Fibroblast of pulmonary artery (primary cell): ENCODE data around the gene CREB3L1.

Experiments
- DNase-seq: peaks from one replicate; pipeline ENCODE4 v3.0.0-alpha.2; 2010; ENCODE audit warnings: low read depth
- H3K4me3 ChIP-seq: replicated peaks from 2 replicates; pipeline ENCODE4 v1.5.1; 2011; ENCODE audit warnings: low read depth, mild to moderate bottlenecking, control low read depth, low read length, moderate library complexity
- TF ChIP-seq, protein P1 (sequence below): IDR thresholded peaks from 2 replicates; pipeline ENCODE4 v1.5.1; 2011; ENCODE audit warnings: mild to moderate bottlenecking, control low read depth, low read length, inconsistent platforms; ENCODE audit errors: missing control alignments

The CREB3L1 gene

DNA sequence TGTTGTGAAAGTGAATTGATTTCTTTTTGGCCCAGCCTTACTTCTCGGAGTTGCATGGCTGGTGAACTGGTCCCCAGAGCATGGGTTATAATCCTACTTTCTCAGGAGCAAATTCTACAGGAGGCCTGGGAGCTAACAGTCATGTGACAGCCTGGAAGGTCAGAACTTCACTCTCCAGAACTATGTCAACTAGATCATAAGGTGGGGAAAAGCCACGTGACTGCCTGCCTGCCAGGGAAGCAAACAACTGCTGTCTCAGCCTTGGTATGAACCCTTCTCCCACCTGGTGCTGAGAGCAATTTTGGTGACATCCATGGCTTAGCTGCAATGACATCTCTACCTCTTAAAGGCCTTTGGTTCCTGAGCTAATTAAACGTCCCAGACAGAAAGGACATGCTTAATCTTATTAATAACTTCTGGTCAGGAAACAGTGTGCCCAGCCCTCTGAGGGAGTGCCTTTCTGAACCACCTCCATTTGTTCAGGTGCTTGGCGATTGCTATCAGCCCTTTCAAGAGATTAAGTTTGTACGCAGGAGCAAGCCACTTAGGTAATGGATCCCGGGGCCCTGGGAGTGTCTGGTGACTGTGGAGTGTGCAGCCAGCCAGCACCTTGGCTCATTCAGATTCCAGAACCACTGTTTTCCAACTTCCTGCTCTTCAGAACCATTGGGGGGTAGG, 1.4 kb upstream of the CREB3L1 start:
- TF ChIP-seq, protein P1, sequence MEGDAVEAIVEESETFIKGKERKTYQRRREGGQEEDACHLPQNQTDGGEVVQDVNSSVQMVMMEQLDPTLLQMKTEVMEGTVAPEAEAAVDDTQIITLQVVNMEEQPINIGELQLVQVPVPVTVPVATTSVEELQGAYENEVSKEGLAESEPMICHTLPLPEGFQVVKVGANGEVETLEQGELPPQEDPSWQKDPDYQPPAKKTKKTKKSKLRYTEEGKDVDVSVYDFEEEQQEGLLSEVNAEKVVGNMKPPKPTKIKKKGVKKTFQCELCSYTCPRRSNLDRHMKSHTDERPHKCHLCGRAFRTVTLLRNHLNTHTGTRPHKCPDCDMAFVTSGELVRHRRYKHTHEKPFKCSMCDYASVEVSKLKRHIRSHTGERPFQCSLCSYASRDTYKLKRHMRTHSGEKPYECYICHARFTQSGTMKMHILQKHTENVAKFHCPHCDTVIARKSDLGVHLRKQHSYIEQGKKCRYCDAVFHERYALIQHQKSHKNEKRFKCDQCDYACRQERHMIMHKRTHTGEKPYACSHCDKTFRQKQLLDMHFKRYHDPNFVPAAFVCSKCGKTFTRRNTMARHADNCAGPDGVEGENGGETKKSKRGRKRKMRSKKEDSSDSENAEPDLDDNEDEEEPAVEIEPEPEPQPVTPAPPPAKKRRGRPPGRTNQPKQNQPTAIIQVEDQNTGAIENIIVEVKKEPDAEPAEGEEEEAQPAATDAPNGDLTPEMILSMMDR, result no peak
- no peak overlapping the region for H3K4me3 ChIP-seq

DNA sequence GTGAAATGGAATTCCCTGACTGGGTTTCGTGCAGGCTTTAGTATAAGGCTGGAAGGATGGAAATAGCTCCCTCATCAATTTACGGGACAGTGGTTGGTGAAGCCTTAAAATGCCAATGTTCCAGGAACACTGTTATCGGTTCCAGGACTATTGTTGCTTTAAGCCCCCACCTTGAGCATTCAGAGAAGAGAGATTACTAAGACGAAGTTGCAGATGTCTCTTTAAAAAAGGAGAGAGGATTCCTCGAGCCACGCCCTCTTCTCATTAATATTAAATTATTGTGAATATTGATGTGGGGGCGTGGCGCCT, 195 bp upstream of the CREB3L1 start:
- peak overlapping the region; percentile 96 for H3K4me3 ChIP-seq
- TF ChIP-seq, protein P1, result no peak

More for the DNA sequence above, 1.4 kb upstream of the CREB3L1 start:
- DNase-seq, result no peak

DNA sequence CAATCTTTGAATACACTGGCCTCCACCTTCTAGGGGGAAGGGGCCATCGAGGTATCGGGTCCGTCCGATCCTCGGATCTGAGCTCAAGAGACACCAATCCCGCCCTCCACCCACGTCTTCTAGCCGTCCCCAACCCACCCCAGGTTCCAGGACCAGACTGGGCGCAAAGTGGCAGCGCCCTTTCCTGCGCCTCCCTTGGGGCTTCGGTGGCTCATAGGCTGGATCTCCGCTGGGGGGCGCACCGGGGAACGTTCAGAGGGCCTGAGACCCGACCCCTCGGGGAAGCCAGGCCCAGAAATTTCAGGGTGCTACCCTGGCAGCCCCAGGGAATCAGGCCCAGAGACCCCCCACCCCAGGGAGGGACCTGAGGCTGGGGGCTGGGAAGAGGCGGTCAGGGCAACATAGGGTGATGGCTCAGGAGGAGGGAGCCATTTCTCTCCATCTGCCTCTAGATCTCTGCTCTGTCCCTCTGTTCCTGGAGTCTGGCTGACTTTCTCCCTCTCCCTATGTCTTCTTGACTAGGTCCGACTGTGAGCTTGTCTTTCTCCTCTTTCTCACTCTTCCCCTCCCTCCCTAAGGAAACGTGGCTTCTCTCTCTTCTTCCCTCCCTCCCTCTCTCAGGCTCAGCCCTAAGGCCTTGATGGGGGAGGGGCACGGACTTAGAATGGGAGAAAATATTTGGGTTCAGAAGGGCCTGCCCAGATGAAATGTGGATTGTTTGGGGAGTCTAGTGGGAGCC, 1.1 kb downstream of the CREB3L1 start:
- peak; percentile 60 for DNase-seq
- peak overlapping the region; percentile 96 for H3K4me3 ChIP-seq
- TF ChIP-seq, protein P1, result peak; percentile 67

More for the DNA sequence above, 195 bp upstream of the CREB3L1 start:
- DNase-seq, result peak; percentile 70

DNA sequence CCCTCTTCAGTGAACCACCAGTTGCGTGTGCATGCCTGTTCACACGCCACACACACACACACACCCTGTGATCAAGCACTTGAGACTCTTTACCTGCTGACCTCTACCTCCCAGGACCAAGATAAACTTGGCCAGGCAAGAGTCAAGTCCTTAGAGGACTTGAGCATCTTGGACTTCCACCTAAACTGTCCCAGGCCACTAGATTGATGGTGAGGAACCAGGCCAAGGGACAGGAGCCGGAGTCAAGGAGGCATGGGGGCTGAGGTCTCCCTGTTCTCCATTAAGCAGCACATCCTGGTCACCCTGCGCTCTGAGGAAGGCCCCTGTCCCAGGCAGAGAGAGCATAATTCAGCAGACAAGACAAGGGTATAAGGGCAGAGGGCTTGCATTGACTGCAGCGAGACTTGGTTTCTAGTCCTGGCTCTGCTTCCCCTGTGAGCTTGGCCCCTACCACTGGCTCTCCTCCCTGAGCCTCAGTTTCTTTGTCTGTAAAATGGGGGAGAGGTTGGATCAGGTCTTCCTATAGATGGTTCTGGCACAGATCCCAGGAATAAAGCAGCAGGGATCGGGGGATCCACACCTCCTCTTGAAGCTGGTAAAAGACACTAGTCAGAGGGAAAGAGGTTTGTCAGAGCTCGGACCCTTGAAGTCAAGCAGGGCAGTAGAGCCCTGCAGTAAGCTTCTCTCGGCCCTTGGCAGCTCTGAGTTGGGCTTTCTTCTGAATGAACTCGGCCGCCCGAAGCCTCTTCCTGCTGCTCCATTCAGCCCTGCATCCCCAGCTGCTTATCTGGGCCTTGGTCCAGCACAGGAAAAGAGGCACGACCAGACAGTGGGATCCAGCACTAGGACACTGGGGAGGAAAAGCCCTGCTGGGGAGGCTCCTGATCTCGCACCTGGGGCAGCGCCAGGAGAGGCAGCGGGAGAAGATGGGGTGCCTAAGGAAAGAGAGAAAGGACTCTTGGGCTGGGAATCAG, 2.0 kb downstream of the CREB3L1 start:
- peak; percentile 83 for DNase-seq
- TF ChIP-seq, protein P1, result no peak
- H3K4me3 ChIP-seq, result peak overlapping the region; percentile 96

DNA sequence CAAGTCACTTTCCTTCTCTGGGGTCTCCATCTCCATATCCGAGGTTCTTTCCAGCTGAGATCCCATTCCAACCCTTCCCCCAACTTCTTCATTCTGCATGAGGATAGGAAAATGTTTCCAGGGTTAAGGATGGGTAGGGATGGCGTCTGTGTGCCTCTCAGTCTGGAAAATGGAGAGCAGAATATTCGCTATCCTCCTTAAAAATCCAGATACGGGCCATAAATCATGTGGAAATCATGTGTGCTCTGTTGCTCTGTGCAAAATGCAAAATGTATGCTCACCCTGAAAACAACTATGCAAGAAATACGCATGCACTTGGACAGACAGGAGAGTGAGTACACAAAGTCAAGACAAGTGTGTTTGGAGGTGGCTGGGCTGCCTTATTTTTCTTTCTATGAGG, 3.2 kb downstream of the CREB3L1 start:
- no peak for DNase-seq
- H3K4me3 ChIP-seq, result peak overlapping the region; percentile 96
- TF ChIP-seq, protein P1, result no peak

DNA sequence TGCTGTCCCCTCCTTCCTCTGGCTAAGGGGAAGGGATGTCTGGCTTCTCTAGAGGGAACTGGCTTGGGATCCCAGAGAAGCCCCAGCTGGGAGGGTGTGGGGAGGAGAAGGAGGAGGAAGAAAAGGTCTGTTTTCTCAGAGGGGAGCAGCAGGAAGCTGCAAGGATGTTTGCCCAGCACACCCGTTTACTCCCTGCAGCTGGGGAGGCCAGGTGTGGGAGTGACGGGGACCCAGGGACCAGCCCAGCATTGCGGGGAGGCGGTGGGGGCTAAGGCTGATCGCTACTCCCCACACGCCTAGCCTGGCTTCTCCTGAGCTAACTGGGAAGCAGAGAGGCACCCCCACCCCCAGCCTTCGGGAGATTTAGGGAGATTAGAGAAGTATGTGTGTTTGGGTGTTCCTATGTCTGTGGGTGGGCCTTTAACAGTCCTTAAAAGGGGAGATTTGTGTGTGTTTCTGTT, 3.9 kb downstream of the CREB3L1 start:
- TF ChIP-seq, protein P1, result no peak
- peak overlapping the region; percentile 96 for H3K4me3 ChIP-seq
- DNase-seq, result peak; percentile 59
